ENCODE data around the gene FRMD7. TPM values are rescaled to one million over a fixed set of nuclear protein-coding genes. Genes with fewer than 3 reads are reported as not detected.
"Not testable (repeated sequence)": the region's sequence is repeated elsewhere in the genome, so short reads cannot be mapped to it uniquely, and the experiment has no call there.

FRMD7 gene
- total RNA-seq, 4 donors from 2014 or later, result not detected

GRCh38 chrX:132068405-132068804, 59.4 kb downstream of the FRMD7 start:
- Histone ChIP-seq H3K4me3 (no peak overlapping the region), H3K9me3 (no peaks in the 10 kb centered on the region), H3K27ac (no peak overlapping the region), H3K36me3 (no peaks in the 10 kb centered on the region), H3K27me3 (peaks cover 0 to 8% of the 10 kb centered on the region in 2 donors), H3K4me1 (no peaks in the 10 kb centered on the region)
- 42 to 57% methylated on average over 1 of the region's 1 CpG for WGBS, 2 donors
- TF ChIP-seq POLR2A (IDR thresholded peaks at IDR 0.05) (no peak), EP300 (IDR thresholded peaks at IDR 0.05) (no peak), CTCF (IDR thresholded peaks at IDR 0.05) (no peak)
- no peak for DNase-seq (ENCODE audit: low spot score in 2 of 2)

- Histone ChIP-seq H3K36me3 (no peaks in the 10 kb centered on the region), H3K27me3 (peaks cover 0 to 22% of the 10 kb centered on the region in 2 donors), H3K4me1 (no peaks in the 10 kb centered on the region), H3K4me3 (no peak overlapping the region), H3K27ac (no peak overlapping the region), H3K9me3 (no peaks in the 10 kb centered on the region)
- no peak for DNase-seq (ENCODE audit: low spot score in 2 of 2)
- no peak for TF ChIP-seq POLR2A (IDR thresholded peaks at IDR 0.05)
- TF ChIP-seq EP300 (IDR thresholded peaks at IDR 0.05), result no peak
- TF ChIP-seq CTCF (IDR thresholded peaks at IDR 0.05), result no peak
- 67 to 88% methylated on average over 4 of the region's 4 CpGs for WGBS, 2 donors
Observed at GRCh38 chrX:132063862-132064261, 64.0 kb downstream of the FRMD7 start.

- Histone ChIP-seq H3K27me3 (peaks cover 0 to 22% of the 10 kb centered on the region in 2 donors), H3K27ac (no peak overlapping the region), H3K36me3 (no peaks in the 10 kb centered on the region), H3K4me1 (no peaks in the 10 kb centered on the region), H3K4me3 (no peak overlapping the region), H3K9me3 (no peaks in the 10 kb centered on the region)
- WGBS, 2 donors, result 67 to 96% methylated on average over 3 of the region's 3 CpGs
- DNase-seq (ENCODE audit: low spot score in 2 of 2), result no peak
- no peak for TF ChIP-seq POLR2A (IDR thresholded peaks at IDR 0.05)
Observed at GRCh38 chrX:132063334-132063733, 64.5 kb downstream of the FRMD7 start.

GRCh38 chrX:132059973-132060540, 67.8 kb downstream of the FRMD7 start:
- no peak overlapping the region for H3K27ac ChIP-seq
- no peak overlapping the region for H3K4me3 ChIP-seq
- TF ChIP-seq EP300 (IDR thresholded peaks at IDR 0.05) (no peak), CTCF (IDR thresholded peaks at IDR 0.05) (no peak), POLR2A (IDR thresholded peaks at IDR 0.05) (no peak)
- no peak for DNase-seq (ENCODE audit: low spot score in 2 of 2)
- 78 to 95% methylated on average over 2 of the region's 2 CpGs for WGBS, 2 donors
- no peaks in the 10 kb centered on the region for H3K4me1 ChIP-seq
- no peaks in the 10 kb centered on the region for H3K9me3 ChIP-seq
- H3K27me3 ChIP-seq, result peaks cover 0 to 43% of the 10 kb centered on the region in 2 donors
- no peaks in the 10 kb centered on the region for H3K36me3 ChIP-seq

- H3K36me3 ChIP-seq, result no peaks in the 10 kb centered on the region
- no peaks in the 10 kb centered on the region for H3K9me3 ChIP-seq
- no peak for DNase-seq (ENCODE audit: low spot score in 2 of 2)
- H3K4me1 ChIP-seq, result no peaks in the 10 kb centered on the region
- H3K27me3 ChIP-seq, result peaks cover 0 to 39% of the 10 kb centered on the region in 2 donors
- WGBS, 2 donors, result 68 to 94% methylated on average over 2 of the region's 2 CpGs
- no peak overlapping the region for H3K27ac ChIP-seq
- no peak overlapping the region for H3K4me3 ChIP-seq
- TF ChIP-seq EP300 (IDR thresholded peaks at IDR 0.05) (no peak), POLR2A (IDR thresholded peaks at IDR 0.05) (no peak), CTCF (IDR thresholded peaks at IDR 0.05) (no peak)
Observed at GRCh38 chrX:132058975-132059374, 68.8 kb downstream of the FRMD7 start.

- no peak overlapping the region for H3K4me3 ChIP-seq
- H3K4me1 ChIP-seq, result no peaks in the 10 kb centered on the region
- TF ChIP-seq EP300 (IDR thresholded peaks at IDR 0.05) (no peak), POLR2A (IDR thresholded peaks at IDR 0.05) (no peak), CTCF (IDR thresholded peaks at IDR 0.05) (no peak)
- no peaks in the 10 kb centered on the region for H3K9me3 ChIP-seq
- 90 to 96% methylated on average over 4 of the region's 4 CpGs for WGBS, 2 donors
- H3K36me3 ChIP-seq, result no peaks in the 10 kb centered on the region
- H3K27ac ChIP-seq, result no peak overlapping the region
- H3K27me3 ChIP-seq, result peaks cover 0 to 33% of the 10 kb centered on the region in 2 donors
- DNase-seq (ENCODE audit: low spot score in 2 of 2), result no peak
Observed at GRCh38 chrX:132058050-132058449, 69.8 kb downstream of the FRMD7 start.

- H3K9me3 ChIP-seq; DNase-seq (ENCODE audit: low spot score in 2 of 2); H3K4me3 ChIP-seq; H3K27ac ChIP-seq; H3K4me1 ChIP-seq; H3K36me3 ChIP-seq: not testable (repeated sequence)
- peaks cover 0 to 29% of the 10 kb centered on the region in 2 donors for H3K27me3 ChIP-seq
Observed at GRCh38 chrX:132051778-132052177, 76.0 kb downstream of the FRMD7 start.
